HL-60 (cell line): ENCODE data around the gene KDELR3.

Source experiments
- CTCF ChIP-seq: IDR thresholded peaks from one replicate; pipeline ENCODE4 v1.5.1; 2011; ENCODE audit warnings: low read length, control low read depth, inconsistent platforms; ENCODE audit not compliant: insufficient read depth
- POLR2AphosphoS5 ChIP-seq: IDR thresholded peaks from 2 replicates; pipeline ENCODE4 v1.6.1; 2012; ENCODE audit warnings: low read depth
- REST ChIP-seq: IDR thresholded peaks from 2 replicates; pipeline ENCODE4 v1.6.1; 2012; ENCODE audit warnings: low read depth; ENCODE audit not compliant: insufficient replicate concordance

- TF ChIP-seq POLR2AphosphoS5, result no peak
- TF ChIP-seq CTCF, result no peak
- TF ChIP-seq REST, result no peak
Observed at GRCh38 chr22:38462960-38463784, 4.7 kb upstream of the KDELR3 start.
